ENCODE data around the gene CLN6.
A peak's percentile ranks its signal among the peaks of the same experiment; 100 is the strongest.
"Not testable (repeated sequence)": the region's sequence is repeated elsewhere in the genome, so short reads cannot be mapped to it uniquely, and the experiment has no call there.

CLN6 gene

DNA sequence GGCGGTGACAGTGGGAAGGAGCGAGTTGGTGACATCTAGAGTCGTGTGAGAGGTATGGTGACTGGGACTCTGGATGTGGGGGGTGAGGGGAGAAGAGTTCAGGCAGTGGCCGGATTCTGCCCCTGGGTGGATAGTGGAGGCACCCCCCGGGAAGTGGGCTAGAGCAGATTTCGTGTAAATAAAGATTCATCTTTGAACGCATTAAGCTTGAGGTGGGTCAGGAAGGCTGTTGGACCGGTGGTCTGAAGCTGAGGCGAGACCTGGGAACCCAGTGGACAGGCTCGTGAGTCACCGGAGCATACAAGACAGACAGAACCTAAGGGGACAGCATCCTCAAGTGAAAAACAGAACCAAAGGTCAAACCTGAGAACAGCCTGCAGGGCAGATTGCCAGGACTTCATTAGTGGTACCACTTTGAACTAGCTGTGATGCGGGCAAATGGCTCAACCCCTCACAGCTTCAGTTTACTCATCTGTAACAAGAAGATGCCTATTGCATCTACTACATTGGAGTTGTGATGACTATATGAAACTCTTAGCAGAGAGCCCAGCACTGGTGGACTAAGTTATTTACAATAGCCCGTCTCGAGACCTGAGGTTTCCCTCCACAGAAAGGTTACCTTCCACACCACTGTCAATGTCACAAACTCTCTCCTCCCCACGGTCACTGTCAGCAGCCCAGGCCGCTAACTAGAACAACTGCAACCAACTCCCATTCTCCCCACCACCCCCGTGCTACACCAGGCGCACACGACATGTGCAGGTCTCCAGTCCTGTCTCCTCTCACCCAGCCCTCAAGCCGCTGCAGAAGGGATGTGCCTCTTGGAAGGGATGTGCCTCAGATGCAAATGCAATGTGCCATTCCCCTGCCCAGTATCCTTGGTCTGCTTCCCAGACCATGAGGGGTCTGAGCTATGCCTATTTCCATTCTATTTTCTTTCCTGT lies 901 bp upstream of the CLN6 start:
- Histone ChIP-seq H3K4me2 (ENCODE audit: low read length) (peak overlapping the region; percentile 96), H3K36me3 (ENCODE audit: control insufficient read depth, insufficient read depth, low read length) (no peaks in the 10 kb centered on the region), H3K9ac (no peak overlapping the region), H3K27ac (no peak overlapping the region), H3K79me2 (no peaks in the 10 kb centered on the region), H3K4me1 (peaks cover 5% of the 10 kb centered on the region), H3K9me3 (ENCODE audit: control insufficient read depth, low read length) (no peaks in the 10 kb centered on the region), H3K27me3 (ENCODE audit: control insufficient read depth, insufficient read depth, low read length) (no peaks in the 10 kb centered on the region), H2AFZ (peak overlapping the region; percentile 72), H3K4me3 (ENCODE audit: low read depth, low read length) (peak overlapping the region; percentile 73)
- TF ChIP-seq, protein P1, sequence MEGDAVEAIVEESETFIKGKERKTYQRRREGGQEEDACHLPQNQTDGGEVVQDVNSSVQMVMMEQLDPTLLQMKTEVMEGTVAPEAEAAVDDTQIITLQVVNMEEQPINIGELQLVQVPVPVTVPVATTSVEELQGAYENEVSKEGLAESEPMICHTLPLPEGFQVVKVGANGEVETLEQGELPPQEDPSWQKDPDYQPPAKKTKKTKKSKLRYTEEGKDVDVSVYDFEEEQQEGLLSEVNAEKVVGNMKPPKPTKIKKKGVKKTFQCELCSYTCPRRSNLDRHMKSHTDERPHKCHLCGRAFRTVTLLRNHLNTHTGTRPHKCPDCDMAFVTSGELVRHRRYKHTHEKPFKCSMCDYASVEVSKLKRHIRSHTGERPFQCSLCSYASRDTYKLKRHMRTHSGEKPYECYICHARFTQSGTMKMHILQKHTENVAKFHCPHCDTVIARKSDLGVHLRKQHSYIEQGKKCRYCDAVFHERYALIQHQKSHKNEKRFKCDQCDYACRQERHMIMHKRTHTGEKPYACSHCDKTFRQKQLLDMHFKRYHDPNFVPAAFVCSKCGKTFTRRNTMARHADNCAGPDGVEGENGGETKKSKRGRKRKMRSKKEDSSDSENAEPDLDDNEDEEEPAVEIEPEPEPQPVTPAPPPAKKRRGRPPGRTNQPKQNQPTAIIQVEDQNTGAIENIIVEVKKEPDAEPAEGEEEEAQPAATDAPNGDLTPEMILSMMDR (IDR thresholded peaks at IDR 0.05): no peak

DNA sequence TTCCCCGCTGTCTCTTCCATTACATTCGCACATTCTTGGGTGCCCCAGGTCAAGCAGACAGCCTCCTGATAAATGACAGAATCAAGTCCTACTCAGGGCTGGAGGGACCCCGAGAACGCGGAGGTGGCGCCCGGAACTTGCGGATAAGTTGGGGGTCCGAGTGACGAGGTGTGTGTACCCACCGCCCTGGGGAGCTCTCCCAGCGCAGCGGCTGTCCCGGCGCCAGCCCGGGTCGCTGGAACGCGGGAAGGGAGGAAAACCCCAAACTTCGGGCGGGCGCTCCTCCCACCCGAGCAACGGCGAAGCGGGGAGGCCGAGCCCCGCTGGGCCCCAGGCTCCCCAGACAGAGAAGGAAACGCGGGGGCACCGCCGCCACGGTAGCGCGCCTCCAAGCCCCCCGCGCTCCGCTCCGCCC lies 550 bp downstream of the CLN6 start:
- TF ChIP-seq, protein P1 (IDR thresholded peaks at IDR 0.05): no peak
- no peak overlapping the region for H3K27ac ChIP-seq
- H3K9me3 ChIP-seq (ENCODE audit: control insufficient read depth, low read length): no peaks in the 10 kb centered on the region
- H3K27me3 ChIP-seq (ENCODE audit: control insufficient read depth, insufficient read depth, low read length): no peaks in the 10 kb centered on the region
- H3K79me2 ChIP-seq: no peaks in the 10 kb centered on the region
- H3K36me3 ChIP-seq (ENCODE audit: control insufficient read depth, insufficient read depth, low read length): no peaks in the 10 kb centered on the region
- peak overlapping the region; percentile 96 for H3K4me2 ChIP-seq (ENCODE audit: low read length)
- no peak overlapping the region for H3K9ac ChIP-seq
- H3K4me3 ChIP-seq (ENCODE audit: low read depth, low read length): peak overlapping the region; percentile 73
- peaks cover 5% of the 10 kb centered on the region for H3K4me1 ChIP-seq
- peak overlapping the region; percentile 83 for H2AFZ ChIP-seq

DNA sequence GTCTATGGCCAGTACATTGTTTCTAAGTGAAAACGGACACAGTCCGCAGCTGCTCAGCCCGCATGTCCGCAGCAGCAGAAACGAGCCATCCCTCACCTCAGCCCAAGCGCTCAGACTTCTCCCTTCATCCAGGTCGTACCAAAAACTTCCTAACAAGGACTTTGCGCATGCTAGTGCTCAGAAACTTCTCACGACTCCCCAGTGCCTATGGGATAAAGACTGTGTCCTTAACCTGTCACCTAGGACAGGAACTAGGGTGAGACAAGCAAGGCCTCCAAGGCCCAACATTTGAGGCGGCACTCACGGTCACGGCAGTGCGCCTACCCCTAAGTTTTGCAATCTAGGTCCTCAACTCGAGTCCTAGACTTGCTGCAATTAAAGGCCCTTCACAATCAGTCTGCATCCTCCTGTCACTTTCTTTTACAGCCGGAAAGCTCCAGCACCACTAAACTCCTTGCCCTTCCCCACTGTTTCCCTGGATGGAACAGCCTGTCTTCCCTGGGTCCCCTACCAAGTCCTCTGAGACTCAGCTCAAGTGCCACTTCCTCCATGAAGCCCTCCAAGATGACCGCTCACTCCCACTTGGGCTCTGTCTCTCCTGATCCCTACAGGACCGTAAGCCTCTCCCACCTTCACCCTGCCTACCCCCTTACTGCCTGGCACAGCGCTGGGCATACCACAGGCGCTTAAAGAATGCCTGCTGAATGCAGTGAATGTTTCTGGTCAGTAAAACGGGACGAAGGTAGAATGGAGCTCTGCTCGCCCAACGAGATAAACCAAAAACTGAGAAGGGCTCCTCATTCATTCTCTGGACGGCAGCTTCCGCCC lies 1.2 kb downstream of the CLN6 start:
- Histone ChIP-seq H3K27ac (no peak overlapping the region), H3K27me3 (ENCODE audit: control insufficient read depth, insufficient read depth, low read length) (no peaks in the 10 kb centered on the region), H3K4me2 (ENCODE audit: low read length) (peak overlapping the region; percentile 96), H3K36me3 (ENCODE audit: control insufficient read depth, insufficient read depth, low read length) (no peaks in the 10 kb centered on the region), H3K9ac (no peak overlapping the region), H3K4me1 (peaks cover 5% of the 10 kb centered on the region), H2AFZ (peak overlapping the region; percentile 83), H3K4me3 (ENCODE audit: low read depth, low read length) (peak overlapping the region; percentile 73), H3K9me3 (ENCODE audit: control insufficient read depth, low read length) (no peaks in the 10 kb centered on the region), H3K79me2 (no peaks in the 10 kb centered on the region)
- TF ChIP-seq, protein P1 (IDR thresholded peaks at IDR 0.05): no peak

DNA sequence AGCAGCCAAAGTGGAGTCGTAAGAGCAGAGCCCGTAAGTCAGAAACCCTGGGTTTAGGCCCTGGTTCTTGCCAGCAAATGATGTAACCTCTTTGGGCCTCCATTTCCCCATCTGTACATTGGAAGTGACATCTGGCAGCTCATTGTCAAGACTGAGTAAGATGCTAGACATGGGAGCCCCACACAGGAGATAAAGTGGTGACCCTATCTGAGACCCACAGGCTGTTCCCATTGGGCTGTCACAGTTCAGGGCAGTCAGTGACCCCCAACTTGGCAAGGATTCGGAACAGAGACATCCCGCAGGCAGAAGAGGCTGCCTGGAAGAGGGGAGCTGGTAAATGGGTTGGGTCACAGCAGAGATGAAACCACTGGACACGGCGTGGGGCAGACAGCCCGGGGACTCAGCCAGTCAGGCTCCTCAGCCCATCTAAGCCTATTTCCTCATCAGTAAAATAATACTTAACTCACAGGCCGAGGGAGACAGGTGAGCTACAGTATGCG lies 1.8 kb downstream of the CLN6 start:
- Histone ChIP-seq H3K9me3 (ENCODE audit: control insufficient read depth, low read length) (no peaks in the 10 kb centered on the region), H3K4me2 (ENCODE audit: low read length) (no peak overlapping the region), H3K4me1 (peaks cover 5% of the 10 kb centered on the region), H3K4me3 (ENCODE audit: low read depth, low read length) (no peak overlapping the region), H2AFZ (no peak overlapping the region), H3K36me3 (ENCODE audit: control insufficient read depth, insufficient read depth, low read length) (no peaks in the 10 kb centered on the region), H3K79me2 (no peaks in the 10 kb centered on the region), H3K27me3 (ENCODE audit: control insufficient read depth, insufficient read depth, low read length) (no peaks in the 10 kb centered on the region), H3K27ac (no peak overlapping the region), H3K9ac (no peak overlapping the region)
- TF ChIP-seq, protein P1 (IDR thresholded peaks at IDR 0.05): no peak

DNA sequence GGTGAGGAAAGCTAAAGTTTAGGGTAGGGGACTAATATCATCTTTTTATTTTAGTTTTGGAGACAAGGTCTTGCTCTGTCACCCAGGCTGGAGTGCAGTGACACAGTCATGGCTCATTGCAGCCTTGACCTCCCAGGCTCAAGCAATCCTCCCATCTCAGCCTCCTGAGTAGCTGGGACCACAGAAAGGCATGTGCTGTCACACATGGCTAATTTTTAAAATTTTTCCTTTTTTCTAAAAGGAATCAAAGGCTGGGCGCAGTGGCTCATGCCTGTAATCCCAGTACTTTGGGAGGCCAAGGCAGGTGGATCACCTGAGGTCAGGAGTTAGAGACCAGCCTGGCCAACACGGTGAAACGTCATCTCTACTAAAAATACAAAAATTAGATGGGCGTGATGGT lies 4.1 kb downstream of the CLN6 start:
- H3K4me1 ChIP-seq; H2AFZ ChIP-seq; H3K4me2 ChIP-seq (ENCODE audit: low read length); H3K36me3 ChIP-seq (ENCODE audit: control insufficient read depth, insufficient read depth, low read length); H3K4me3 ChIP-seq (ENCODE audit: low read depth, low read length); H3K27ac ChIP-seq; H3K79me2 ChIP-seq; H3K9ac ChIP-seq; H3K9me3 ChIP-seq (ENCODE audit: control insufficient read depth, low read length); H3K27me3 ChIP-seq (ENCODE audit: control insufficient read depth, insufficient read depth, low read length): not testable (repeated sequence)

Data from parathyroid adenoma (tissue), 2 donors.